Measurements from ENCODE around the gene UQCRQ.

Gene UQCRQ

DNA sequence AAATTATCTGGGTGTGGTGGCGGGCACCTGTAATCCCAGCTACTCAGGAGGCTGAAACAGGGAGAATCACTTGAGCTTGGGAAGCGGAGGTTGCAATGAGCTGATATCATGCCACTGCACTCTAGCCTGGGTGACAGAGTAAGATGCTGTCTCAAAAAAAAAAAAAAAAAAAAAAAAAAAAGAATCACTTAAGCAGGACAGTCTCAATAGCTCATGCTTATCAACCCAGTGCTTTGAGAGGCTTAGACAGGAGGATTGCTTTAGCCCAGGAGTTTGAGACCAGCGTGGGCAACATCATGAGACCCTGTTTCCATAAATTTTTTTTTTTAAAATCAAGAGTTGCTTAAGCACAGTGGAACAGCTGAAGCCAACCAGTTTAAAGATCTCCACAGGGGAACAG, 49.6 kb downstream of the UQCRQ start:
- DNase-seq (ENCODE audit: low read depth): no peak

All from non-pigmented ciliary epithelial cell (primary cell).